HepG2 (cell line): ENCODE results near the gene ADAMTS4.

ENCODE experiments used
- ARNTL ChIP-seq: sonication (generic); formaldehyde crosslinking; IDR thresholded peaks from 2 replicates; pipeline ENCODE4 v1.4.0; 2020; ENCODE audit warnings: mild to moderate bottlenecking, missing genetic modification reagents
- CTCF ChIP-seq: sonication (generic); formaldehyde crosslinking; IDR thresholded peaks from 2 replicates; pipeline ENCODE4 v1.5.0; 2020; ENCODE audit warnings: mild to moderate bottlenecking, missing genetic modification reagents, moderate library complexity
- MEF2D ChIP-seq: sonication (generic); formaldehyde crosslinking; IDR thresholded peaks from 2 replicates; pipeline ENCODE4 v1.5.1; 2020; ENCODE audit warnings: mild to moderate bottlenecking, missing genetic modification reagents

- TF ChIP-seq ARNTL (CRISPR knock-in tag) (no peak), CTCF (CRISPR knock-in tag) (no peak), MEF2D (CRISPR knock-in tag) (no peak)
Measured at GRCh38 chr1:161198897-161199431, at the start of gene ADAMTS4.
